Neural cell (in vitro differentiated cells): ENCODE results near the gene B4GALNT4. TPM values are rescaled to one million over a fixed set of nuclear protein-coding genes. Genes with fewer than 3 reads are reported as not detected.

Experiments
- H2AFZ ChIP-seq: fragments of 200-600, 300-800 bp; sonication (generic), shearing (Covaris generic); 2 replicates; pipeline ENCODE4 v1.6.0; 2014; ENCODE audit warnings: low read depth, mild to moderate bottlenecking, antibody characterized with exemption, low read length, moderate library complexity
- H3F3A ChIP-seq: fragments of 200-600 bp; shearing (Covaris generic); 2 replicates; pipeline ENCODE4 v1.6.1; 2016; ENCODE audit warnings: mild to moderate bottlenecking, moderate library complexity, mixed read lengths, antibody characterized with exemption, low read length; ENCODE audit not compliant: insufficient read depth, poor library complexity, severe bottlenecking
- H3K27ac ChIP-seq: fragments of 200-600, 300-800 bp; sonication (generic), shearing (Covaris generic); 2 replicates; pipeline ENCODE4 v1.5.1; 2014; ENCODE audit warnings: mild to moderate bottlenecking, low read length, moderate library complexity
- H3K27me3 ChIP-seq: fragments of 300-800, 200-600 bp; sonication (generic), shearing (Covaris generic); 2 replicates; pipeline ENCODE4 v1.6.0; 2014; ENCODE audit warnings: mild to moderate bottlenecking, low read depth, low read length, moderate library complexity; ENCODE audit not compliant: insufficient read depth
- H3K36me3 ChIP-seq: fragments of 300-800, 200-600 bp; sonication (generic), shearing (Covaris generic); 2 replicates; pipeline ENCODE4 v1.5.1; 2014; ENCODE audit warnings: mild to moderate bottlenecking, antibody characterized with exemption, low read length, moderate library complexity; ENCODE audit not compliant: insufficient read depth
- H3K4me2 ChIP-seq: fragments of 300-800, 200-600 bp; sonication (generic), shearing (Covaris generic); 2 replicates; pipeline ENCODE4 v1.6.0; 2014; ENCODE audit warnings: mild to moderate bottlenecking, low read length
- H3K4me3 ChIP-seq: fragments of 300-800, 200-600 bp; sonication (generic), shearing (Covaris generic); 2 replicates; pipeline ENCODE4 v1.5.1; 2014; ENCODE audit warnings: mild to moderate bottlenecking, low read length, moderate library complexity
- H3K79me2 ChIP-seq: fragments of 200-600 bp; shearing (Covaris generic); replicated peaks from 2 replicates; pipeline ENCODE4 v1.6.0; 2014; ENCODE audit warnings: mild to moderate bottlenecking, low read length, moderate library complexity; ENCODE audit not compliant: insufficient read depth
- H3K9ac ChIP-seq: fragments of 300-800, 200-600 bp; sonication (generic), shearing (Covaris generic); 2 replicates; pipeline ENCODE4 v1.6.1; 2016; ENCODE audit warnings: mild to moderate bottlenecking, low read length, mixed read lengths
- H3K9me2 ChIP-seq: fragments of 200-600 bp; shearing (Covaris generic); 2 replicates; pipeline ENCODE4 v1.6.1; 2016; ENCODE audit warnings: mild to moderate bottlenecking, low read length, mixed read lengths; ENCODE audit not compliant: insufficient read depth
- H3K9me3 ChIP-seq: fragments of 200-600, 300-800 bp; sonication (generic), shearing (Covaris generic); 2 replicates; pipeline ENCODE4 v1.6.1; 2016; ENCODE audit warnings: mild to moderate bottlenecking, mixed run types, low read length, moderate library complexity, mixed read lengths
- H4K20me1 ChIP-seq: fragments of 200-600 bp; shearing (Covaris generic); 2 replicates; pipeline ENCODE4 v1.6.1; 2016; ENCODE audit warnings: mild to moderate bottlenecking, mixed run types; ENCODE audit not compliant: insufficient read depth
- CTCF ChIP-seq: fragments of 450-650 bp; IDR thresholded peaks from 2 replicates; pipeline ENCODE4 v1.5.1; 2014; ENCODE audit warnings: antibody characterized with exemption, mild to moderate bottlenecking, moderate library complexity; ENCODE audit not compliant: poor library complexity, severe bottlenecking
- EP300 ChIP-seq: fragments of 450-650 bp; conservative IDR thresholded peaks from 2 replicates; pipeline ENCODE4 v1.6.1; 2014; ENCODE audit warnings: antibody characterized with exemption, mild to moderate bottlenecking, moderate library complexity; ENCODE audit not compliant: poor library complexity, severe bottlenecking
- EZH2 ChIP-seq: fragments of 200-600, 300-800 bp; shearing (Covaris generic), sonication (generic); IDR thresholded peaks from 2 replicates; pipeline ENCODE4 v1.6.1; 2014; ENCODE audit warnings: antibody characterized with exemption, low read length, borderline replicate concordance, mild to moderate bottlenecking; ENCODE audit not compliant: insufficient read depth, poor library complexity, severe bottlenecking
- MXI1 ChIP-seq: fragments of 450-650 bp; conservative IDR thresholded peaks from 2 replicates; pipeline ENCODE4 v1.6.1; 2014; ENCODE audit warnings: antibody characterized with exemption, mild to moderate bottlenecking; ENCODE audit not compliant: poor library complexity, severe bottlenecking
- POLR2AphosphoS5 ChIP-seq: IDR thresholded peaks from 2 replicates; pipeline ENCODE4 v1.6.1; 2012
- RAD21 ChIP-seq: fragments of 450-650 bp; conservative IDR thresholded peaks from 2 replicates; pipeline ENCODE4 v1.6.1; 2014; ENCODE audit warnings: antibody characterized with exemption, mild to moderate bottlenecking, moderate library complexity
- REST ChIP-seq: IDR thresholded peaks from 2 replicates; pipeline ENCODE4 v1.6.1; 2012; ENCODE audit warnings: borderline replicate concordance
- SMC3 ChIP-seq: fragments of 450-650 bp; conservative IDR thresholded peaks from 2 replicates; pipeline ENCODE4 v1.6.1; 2014; ENCODE audit warnings: antibody characterized with exemption, mild to moderate bottlenecking, moderate library complexity; ENCODE audit not compliant: poor library complexity
- TAF1 ChIP-seq: IDR thresholded peaks from 2 replicates; pipeline ENCODE4 v1.6.1; 2012; ENCODE audit warnings: low read depth
- polyA plus RNA-seq: library from polyadenylated mRNA; depleted of rRNA; stranded (reverse); fragments of >200 nt; gene quantifications from 2 replicates; pipeline ENCODE4 v1.2.3, GENCODE V29; 2014

Gene B4GALNT4
- polyA plus RNA-seq, 1 donor from 2014 or later: 440 TPM

GRCh38 chr11:417652-418342 lies 48.5 kb downstream of the B4GALNT4 start:
- no peak overlapping the region for H3K4me2 ChIP-seq
- no peak overlapping the region for H3K27ac ChIP-seq
- no peaks in the 10 kb centered on the region for H3K79me2 ChIP-seq
- H3F3A ChIP-seq: no peaks in the 10 kb centered on the region
- H3K4me3 ChIP-seq: no peak overlapping the region
- H3K9ac ChIP-seq: no peak overlapping the region
- H3K9me3 ChIP-seq: no peaks in the 10 kb centered on the region
- peaks cover 37% of the 10 kb centered on the region for H3K27me3 ChIP-seq
- TF ChIP-seq CTCF (no peak), POLR2AphosphoS5 (no peak), TAF1 (no peak), EP300 (no peak), REST (no peak), EZH2 (no peak), SMC3 (no peak), RAD21 (no peak), MXI1 (no peak)
- H3K9me2 ChIP-seq: no peaks in the 10 kb centered on the region
- no peak overlapping the region for H2AFZ ChIP-seq
- no peaks in the 10 kb centered on the region for H4K20me1 ChIP-seq
- H3K36me3 ChIP-seq: no peaks in the 10 kb centered on the region

- Histone ChIP-seq H3K27me3 (peaks cover 37% of the 10 kb centered on the region), H3K9me3 (no peaks in the 10 kb centered on the region), H3K4me2 (no peak overlapping the region), H3K79me2 (no peaks in the 10 kb centered on the region), H3K4me3 (no peak overlapping the region), H3K9ac (no peak overlapping the region), H3F3A (no peaks in the 10 kb centered on the region), H3K27ac (no peak overlapping the region), H2AFZ (no peak overlapping the region), H3K36me3 (no peaks in the 10 kb centered on the region), H3K9me2 (no peaks in the 10 kb centered on the region), H4K20me1 (no peaks in the 10 kb centered on the region)
- no peak for TF ChIP-seq SMC3
- TF ChIP-seq RAD21: no peak
- no peak for TF ChIP-seq EP300
- no peak for TF ChIP-seq POLR2AphosphoS5
- no peak for TF ChIP-seq MXI1
- TF ChIP-seq CTCF: no peak
- no peak for TF ChIP-seq EZH2
- TF ChIP-seq TAF1: no peak
- no peak for TF ChIP-seq REST
Measured at GRCh38 chr11:418343-419247, 49.3 kb downstream of the B4GALNT4 start.
